Fibroblast of lung (primary cell): ENCODE measurements around the gene RIF1.
"Not testable (repeated sequence)": the region's sequence is repeated elsewhere in the genome, so short reads cannot be mapped to it uniquely, and the experiment has no call there.

Experiments
- EZH2 ChIP-seq: IDR thresholded peaks from 2 replicates; pipeline ENCODE4 v1.5.1; 2012; ENCODE audit warnings: low read length, control low read depth, mild to moderate bottlenecking; ENCODE audit errors: missing control alignments
- TF ChIP-seq, protein P1 (sequence below), 2 donors: IDR thresholded peaks in 1 of 2; conservative IDR thresholded peaks in 1 of 2; 1 replicate in 1 of 2; 2 replicates in 1 of 2; pipeline ENCODE4 v1.5.1; 2011 to 2012; ENCODE audit warnings: low read length in 2 of 2, control low read depth in 1 of 2, inconsistent platforms in 1 of 2, low read depth in 1 of 2, mild to moderate bottlenecking in 1 of 2

DNA sequence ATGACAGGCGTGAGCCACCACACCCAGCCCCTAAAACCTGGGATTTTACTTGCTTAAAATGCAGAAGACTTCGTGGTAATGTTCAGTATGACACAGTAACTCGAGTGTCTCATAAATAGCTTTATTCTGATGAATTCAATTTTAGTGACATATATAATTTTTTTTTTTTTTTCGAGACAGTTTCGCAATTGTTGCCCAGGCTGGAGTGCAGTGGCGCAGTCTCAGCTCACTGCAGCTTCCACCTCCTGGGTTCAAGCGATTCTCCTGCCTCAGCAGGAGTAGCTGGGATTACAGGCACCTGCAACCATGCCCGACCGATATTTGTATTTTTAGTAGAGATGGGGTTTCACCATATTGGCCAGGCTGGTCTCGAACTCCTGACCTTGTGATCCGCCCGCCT is 12.0 kb downstream of the RIF1 start:
- TF ChIP-seq EZH2 = not testable (repeated sequence)
- TF ChIP-seq, protein P1, sequence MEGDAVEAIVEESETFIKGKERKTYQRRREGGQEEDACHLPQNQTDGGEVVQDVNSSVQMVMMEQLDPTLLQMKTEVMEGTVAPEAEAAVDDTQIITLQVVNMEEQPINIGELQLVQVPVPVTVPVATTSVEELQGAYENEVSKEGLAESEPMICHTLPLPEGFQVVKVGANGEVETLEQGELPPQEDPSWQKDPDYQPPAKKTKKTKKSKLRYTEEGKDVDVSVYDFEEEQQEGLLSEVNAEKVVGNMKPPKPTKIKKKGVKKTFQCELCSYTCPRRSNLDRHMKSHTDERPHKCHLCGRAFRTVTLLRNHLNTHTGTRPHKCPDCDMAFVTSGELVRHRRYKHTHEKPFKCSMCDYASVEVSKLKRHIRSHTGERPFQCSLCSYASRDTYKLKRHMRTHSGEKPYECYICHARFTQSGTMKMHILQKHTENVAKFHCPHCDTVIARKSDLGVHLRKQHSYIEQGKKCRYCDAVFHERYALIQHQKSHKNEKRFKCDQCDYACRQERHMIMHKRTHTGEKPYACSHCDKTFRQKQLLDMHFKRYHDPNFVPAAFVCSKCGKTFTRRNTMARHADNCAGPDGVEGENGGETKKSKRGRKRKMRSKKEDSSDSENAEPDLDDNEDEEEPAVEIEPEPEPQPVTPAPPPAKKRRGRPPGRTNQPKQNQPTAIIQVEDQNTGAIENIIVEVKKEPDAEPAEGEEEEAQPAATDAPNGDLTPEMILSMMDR (conservative IDR thresholded peaks at IDR 0.05 in 1 of 2, IDR thresholded peaks at IDR 0.05 in 1 of 2; ENCODE audit: low read depth in 1 of 2, low read length in 2 of 2) = not testable (repeated sequence)
